DOHH2 (cell line): Measurements from ENCODE around the gene SETD3.

Source experiments
- EZH2phosphoT487 ChIP-seq: fragments of 200-600 bp; sonication (generic); IDR thresholded peaks from 2 replicates; pipeline ENCODE4 v1.6.1; 2017; ENCODE audit warnings: borderline replicate concordance, mild to moderate bottlenecking, antibody characterized with exemption, low read length, moderate library complexity, mixed read lengths
- TF ChIP-seq, protein P1 (sequence below): fragments of 200-600 bp; sonication (generic); IDR thresholded peaks from one replicate; pipeline ENCODE4 v1.5.1; 2014; ENCODE audit warnings: antibody characterized with exemption, mild to moderate bottlenecking, low read depth, low read length; ENCODE audit not compliant: poor library complexity, severe bottlenecking

DNA sequence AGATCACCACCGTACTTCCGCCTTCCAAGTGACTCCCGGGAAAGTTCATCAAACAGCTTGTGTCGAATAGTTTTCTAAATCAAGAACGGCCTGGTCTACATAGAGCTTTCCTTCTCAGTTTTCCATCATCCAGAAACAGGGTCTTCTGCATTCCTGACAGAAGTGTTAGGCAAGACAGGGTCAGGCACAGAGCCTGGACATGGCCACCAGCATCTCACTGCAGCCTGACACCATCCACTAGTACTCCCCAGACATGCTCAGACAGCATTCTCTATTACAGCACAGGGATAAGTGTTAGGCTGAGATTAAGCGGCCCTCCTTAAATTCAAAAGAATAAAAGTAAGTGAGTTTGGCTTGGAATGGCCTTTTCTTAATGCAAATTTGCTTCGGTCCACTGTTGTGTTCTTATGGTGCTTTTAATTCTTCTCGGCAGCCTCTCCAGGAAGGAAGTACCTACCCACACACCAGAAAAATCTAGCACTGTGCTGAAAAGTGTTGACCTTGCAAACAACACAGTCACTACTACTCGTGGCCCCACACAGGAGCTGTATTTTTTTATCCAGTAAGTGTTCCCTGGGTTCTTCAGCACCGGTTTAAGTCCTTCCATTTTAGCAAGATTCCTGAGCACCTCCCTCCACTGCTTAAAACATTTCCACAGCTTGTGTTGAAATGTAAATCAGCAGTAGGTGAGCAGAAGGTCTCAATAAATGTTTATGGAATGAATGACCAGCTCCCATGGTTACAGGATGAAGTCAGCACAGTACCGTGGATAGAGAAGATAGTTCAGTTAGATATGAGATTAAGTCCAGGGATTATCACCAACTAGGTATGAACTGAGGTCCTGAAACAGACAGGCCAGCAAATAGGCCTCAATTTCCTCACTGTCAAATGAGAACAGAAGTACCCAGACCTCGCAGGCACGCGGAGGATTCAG lies 44.1 kb downstream of the SETD3 start:
- TF ChIP-seq, protein P1, sequence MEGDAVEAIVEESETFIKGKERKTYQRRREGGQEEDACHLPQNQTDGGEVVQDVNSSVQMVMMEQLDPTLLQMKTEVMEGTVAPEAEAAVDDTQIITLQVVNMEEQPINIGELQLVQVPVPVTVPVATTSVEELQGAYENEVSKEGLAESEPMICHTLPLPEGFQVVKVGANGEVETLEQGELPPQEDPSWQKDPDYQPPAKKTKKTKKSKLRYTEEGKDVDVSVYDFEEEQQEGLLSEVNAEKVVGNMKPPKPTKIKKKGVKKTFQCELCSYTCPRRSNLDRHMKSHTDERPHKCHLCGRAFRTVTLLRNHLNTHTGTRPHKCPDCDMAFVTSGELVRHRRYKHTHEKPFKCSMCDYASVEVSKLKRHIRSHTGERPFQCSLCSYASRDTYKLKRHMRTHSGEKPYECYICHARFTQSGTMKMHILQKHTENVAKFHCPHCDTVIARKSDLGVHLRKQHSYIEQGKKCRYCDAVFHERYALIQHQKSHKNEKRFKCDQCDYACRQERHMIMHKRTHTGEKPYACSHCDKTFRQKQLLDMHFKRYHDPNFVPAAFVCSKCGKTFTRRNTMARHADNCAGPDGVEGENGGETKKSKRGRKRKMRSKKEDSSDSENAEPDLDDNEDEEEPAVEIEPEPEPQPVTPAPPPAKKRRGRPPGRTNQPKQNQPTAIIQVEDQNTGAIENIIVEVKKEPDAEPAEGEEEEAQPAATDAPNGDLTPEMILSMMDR, result no peak
- no peak for TF ChIP-seq EZH2phosphoT487
